HFFc6 (cell line): ENCODE measurements around the gene PITX3. TPM values are rescaled to one million over a fixed set of nuclear protein-coding genes. Genes with fewer than 3 reads are reported as not detected.

Experiments
- DNase-seq: peaks from one replicate; pipeline ENCODE4 v3.0.0-alpha.2; 2018
- H3K27ac Mint-ChIP-seq: 2 replicates; pipeline ENCODE4 v1.8.0; 2020; ENCODE audit warnings: mild to moderate bottlenecking, mixed read lengths
- H3K27me3 Mint-ChIP-seq: 2 replicates; pipeline ENCODE4 v1.8.0; 2021; ENCODE audit warnings: mild to moderate bottlenecking, moderate library complexity, mixed read lengths; ENCODE audit not compliant: insufficient read depth
- H3K36me3 Mint-ChIP-seq: 2 replicates; pipeline ENCODE4 v1.8.0; 2021; ENCODE audit warnings: low read depth, mixed read lengths
- H3K4me1 Mint-ChIP-seq: 2 replicates; pipeline ENCODE4 v1.8.0; 2020; ENCODE audit warnings: low read depth, mixed read lengths
- H3K4me3 Mint-ChIP-seq: 2 replicates; pipeline ENCODE4 v1.8.0; 2020; ENCODE audit warnings: mild to moderate bottlenecking, moderate library complexity, mixed read lengths
- H3K9me3 Mint-ChIP-seq: 2 replicates; pipeline ENCODE4 v1.8.0; 2020; ENCODE audit warnings: mild to moderate bottlenecking, mixed read lengths
- CTCF ChIP-seq: fragments of 200-600 bp; sonication (generic); IDR thresholded peaks from 2 replicates; pipeline ENCODE4 v1.5.0; 2021; ENCODE audit warnings: antibody characterized with exemption, mild to moderate bottlenecking
- total RNA-seq, 6 experiments: library from RNA; stranded (reverse); fragmentation: NEBNext Ultra II Directional; extraction: Animal tissue kit (Norgen Biotek cat#: 25700); gene quantifications; 2 replicates in 1 of 6; 3 replicates in 5 of 6; pipeline ENCODE4 v1.2.3, GENCODE V29; 2021

Gene PITX3
- total RNA-seq, 6 experiments from 2014 or later, result 0.14 TPM; not detected in 5

GRCh38 chr10:102268375-102268888 lies 27.1 kb upstream of the PITX3 start:
- Mint-ChIP-seq H3K4me1 (peaks cover 61% of the 10 kb centered on the region), H3K9me3 (no peaks in the 10 kb centered on the region), H3K36me3 (peaks cover 22% of the 10 kb centered on the region), H3K27me3 (no peaks in the 10 kb centered on the region), H3K27ac (peak overlapping the region; percentile 61), H3K4me3 (peak overlapping the region; percentile 63)
- DNase-seq, result peak; percentile 52
- peak; percentile 39 for TF ChIP-seq CTCF

GRCh38 chr10:102267748-102268147 lies 26.4 kb upstream of the PITX3 start:
- H3K27ac Mint-ChIP-seq, result peak overlapping the region; percentile 61

GRCh38 chr10:102266670-102267069 lies 25.4 kb upstream of the PITX3 start:
- DNase-seq, result no peak
- no peaks in the 10 kb centered on the region for H3K27me3 Mint-ChIP-seq
- H3K27ac Mint-ChIP-seq, result peak overlapping the region; percentile 61; the same call in 1 of the 2 replicates
- no peak for TF ChIP-seq CTCF
- H3K36me3 Mint-ChIP-seq, result peaks cover 37% of the 10 kb centered on the region
- no peaks in the 10 kb centered on the region for H3K9me3 Mint-ChIP-seq
- peaks cover 74% of the 10 kb centered on the region for H3K4me1 Mint-ChIP-seq
- peak overlapping the region; percentile 46; the same call in 1 of the 2 replicates for H3K4me3 Mint-ChIP-seq

More at GRCh38 chr10:102267748-102268147, 26.4 kb upstream of the PITX3 start:
- Mint-ChIP-seq H3K9me3 (no peaks in the 10 kb centered on the region), H3K27me3 (no peaks in the 10 kb centered on the region), H3K4me1 (peaks cover 64% of the 10 kb centered on the region), H3K36me3 (peaks cover 29% of the 10 kb centered on the region), H3K4me3 (peak overlapping the region; percentile 63)
- no peak for TF ChIP-seq CTCF
- peak; percentile 53 for DNase-seq

- peaks cover 79% of the 10 kb centered on the region for H3K4me1 Mint-ChIP-seq
- no peak for DNase-seq
- no peak for TF ChIP-seq CTCF
- H3K36me3 Mint-ChIP-seq, result peaks cover 50% of the 10 kb centered on the region
- no peak overlapping the region for H3K4me3 Mint-ChIP-seq
- no peaks in the 10 kb centered on the region for H3K27me3 Mint-ChIP-seq
- no peak overlapping the region for H3K27ac Mint-ChIP-seq
- no peaks in the 10 kb centered on the region for H3K9me3 Mint-ChIP-seq
Observed at GRCh38 chr10:102264371-102264770, 23.1 kb upstream of the PITX3 start.

- no peak for DNase-seq
- Mint-ChIP-seq H3K27ac (peak overlapping the region; percentile 50; the same call in 1 of the 2 replicates), H3K4me3 (no peak overlapping the region), H3K4me1 (peaks cover 64% of the 10 kb centered on the region), H3K36me3 (peaks cover 52% of the 10 kb centered on the region), H3K9me3 (no peaks in the 10 kb centered on the region), H3K27me3 (no peaks in the 10 kb centered on the region)
- no peak for TF ChIP-seq CTCF
Observed at GRCh38 chr10:102262744-102263370, 21.5 kb upstream of the PITX3 start.
